K562 (cell line): ENCODE measurements around the gene RPP14. TPM values are rescaled to one million over a fixed set of nuclear protein-coding genes. Genes with fewer than 3 reads are reported as not detected.

Experiments used
- ATAC-seq: fragments of 200-7000 bp; cut with Tn5 transposase; 3 replicates; pipeline ENCODE4 v1.9.1; 2020; ENCODE audit warnings: moderate library complexity
- BruUV-seq: library from RNA; stranded (reverse); fragments of 400-500 nt; replicated peaks from 2 replicates; lab custom pipeline; 2021; lab: Mats Ljungman, UMichigan
- CTCF ChIA-PET: fragments of 300-600 bp; formaldehyde crosslinking; extraction: SDS; loops from one replicate; lab custom pipeline; 2021; ENCODE audit warnings: low intra/inter-chr PET ratio; lab: Yijun Ruan, JAX
- POLR2A ChIA-PET: fragments of 300-600, 350-650 bp; sonication (Branson Sonifier 250); formaldehyde crosslinking; extraction: SDS; loops from one replicate; lab custom pipeline; 2021; ENCODE audit warnings: antibody characterized with exemption, inconsistent platforms; lab: Yijun Ruan, JAX
- DNase-seq, 4 experiments: peaks; one replicate each; pipeline versions ENCODE4 v3.0.0 to v3.0.0-alpha.2; 2011 to 2018; ENCODE audit warnings: low spot score in 3 of 4, mixed read lengths in 3 of 4; ENCODE audit errors: extremely low read depth in 1 of 4
- FAIRE-seq: peaks from 2 replicates; lab custom pipeline; 2011; peaks lifted over from hg19 to GRCh38; lab: Jason Lieb, UNC
- H2AFZ ChIP-seq: 2 replicates; pipeline ENCODE4 v1.6.0; 2011; ENCODE audit warnings: low read depth, low read length, control low read depth, inconsistent platforms
- H3K27ac ChIP-seq: fragments of 200-600 bp; 3 replicates; pipeline ENCODE4 v1.8.0; 2011; ENCODE audit warnings: low read depth, mild to moderate bottlenecking, control low read depth, inconsistent platforms, low read length, moderate library complexity, mixed read lengths; ENCODE audit errors: extremely low read depth
- H3K27me3 ChIP-seq, 2 experiments: fragments of 300-600 bp in 1 of 2; 2 replicates in 1 of 2; 3 replicates in 1 of 2; pipeline versions ENCODE4 v1.6.0 to v1.8.0; 2011; ENCODE audit warnings: inconsistent platforms in 2 of 2, low read length in 2 of 2, mild to moderate bottlenecking in 1 of 2, mixed read lengths in 1 of 2, moderate library complexity in 1 of 2; ENCODE audit not compliant: control insufficient read depth in 2 of 2, insufficient read depth in 2 of 2
- H3K36me3 ChIP-seq: fragments of 300-600 bp; 3 replicates; pipeline ENCODE4 v1.8.0; 2011; ENCODE audit warnings: mild to moderate bottlenecking, low read length, inconsistent platforms; ENCODE audit not compliant: control insufficient read depth, insufficient read depth
- H3K4me1 ChIP-seq, 2 experiments: fragments of 200-600 bp in 1 of 2; replicated peaks in 1 of 2; 2 replicates in 1 of 2; 3 replicates in 1 of 2; pipeline versions ENCODE4 v1.5.1 to v1.8.0; 2011; ENCODE audit warnings: inconsistent platforms in 2 of 2, low read length in 2 of 2, mild to moderate bottlenecking in 1 of 2, mixed read lengths in 1 of 2, moderate library complexity in 1 of 2; ENCODE audit not compliant: control insufficient read depth in 2 of 2, insufficient read depth in 2 of 2
- H3K4me2 ChIP-seq: 2 replicates; pipeline ENCODE4 v1.6.1; 2011; ENCODE audit warnings: low read length, control low read depth, inconsistent platforms, mixed read lengths; ENCODE audit not compliant: insufficient read depth
- H3K4me3 ChIP-seq: fragments of 200-600 bp; sonication (generic), shearing (Covaris generic); 2 replicates; pipeline ENCODE4 v1.5.1; 2016; ENCODE audit warnings: control low read depth, inconsistent platforms
- H3K79me2 ChIP-seq: fragments of 200-600 bp; 3 replicates; pipeline ENCODE4 v1.8.0; 2011; ENCODE audit warnings: low read length, inconsistent platforms; ENCODE audit not compliant: control insufficient read depth, insufficient read depth
- H3K9ac ChIP-seq, 2 experiments: 2 replicates each; pipeline versions ENCODE4 v1.6.0 to v1.6.1; 2011; ENCODE audit warnings: low read depth in 2 of 2, low read length in 2 of 2, control low read depth in 1 of 2, inconsistent platforms in 1 of 2, mild to moderate bottlenecking in 1 of 2, mixed read lengths in 1 of 2; ENCODE audit not compliant: insufficient read depth in 1 of 2
- H3K9me1 ChIP-seq: one replicate; pipeline ENCODE4 v1.6.0; 2011; ENCODE audit warnings: inconsistent platforms, mild to moderate bottlenecking, low read length, moderate library complexity; ENCODE audit not compliant: control insufficient read depth, insufficient read depth
- H3K9me3 ChIP-seq: replicated peaks from 2 replicates; pipeline ENCODE4 v1.5.1; 2011; ENCODE audit warnings: low read depth, low read length, inconsistent platforms; ENCODE audit not compliant: control insufficient read depth, insufficient read depth
- H4K20me1 ChIP-seq: replicated peaks from 2 replicates; pipeline ENCODE4 v1.6.1; 2011; ENCODE audit warnings: low read length, inconsistent platforms, mixed read lengths; ENCODE audit not compliant: control insufficient read depth, insufficient read depth
- NFIX ChIP-seq: fragments of 250-450 bp; sonication (Bioruptor Pico); IDR thresholded peaks from 2 replicates; pipeline ENCODE4 v1.4.0; 2020; ENCODE audit warnings: low read depth, mild to moderate bottlenecking, moderate library complexity
- PATZ1 ChIP-seq: fragments of 250-450 bp; sonication (Bioruptor Pico); IDR thresholded peaks from 2 replicates; pipeline ENCODE4 v1.5.0; 2020; ENCODE audit warnings: mild to moderate bottlenecking, borderline replicate concordance
- RBM34 ChIP-seq: fragments of 200-400 bp; formaldehyde crosslinking; IDR thresholded peaks from 2 replicates; pipeline ENCODE4 v1.6.1; 2018; ENCODE audit warnings: low read length, borderline replicate concordance; ENCODE audit not compliant: insufficient read depth
- TEAD4 ChIP-seq, 2 experiments: sonication (generic) in 1 of 2; formaldehyde crosslinking in 1 of 2; IDR thresholded peaks; 2 replicates each; pipeline versions ENCODE4 v1.6.1 to v1.8.0; 2012 to 2022; ENCODE audit warnings: borderline replicate concordance in 1 of 2, inconsistent platforms in 1 of 2, low read length in 1 of 2, mild to moderate bottlenecking in 1 of 2, missing genetic modification reagents in 1 of 2
- WGBS: fragments of 100-300 bp; shearing (Covaris generic); methylation state at CpG from one replicate; pipeline ENCODE4 v1.1.6; 2016; ENCODE audit warnings: low coverage, mixed read lengths; ENCODE audit not compliant: insufficient coverage; ENCODE audit errors: missing lambda C conversion rate; 5-methylcytosine and 5-hydroxymethylcytosine counted together
- in situ Hi-C: fragments of 300-500 bp; cut with MboI; formaldehyde crosslinking; loops from 4 replicates; pipeline ENCODE4 v1.15.0; 2018; ENCODE audit warnings: inconsistent platforms, mixed read lengths
- intact Hi-C: fragments of 100-400 bp; cut with micrococcal nuclease; formaldehyde crosslinking; loops from 2 replicates; pipeline ENCODE4 v1.14.2; 2022
- polyA plus RNA-seq, 8 experiments: library from polyadenylated mRNA; depleted of rRNA in 4 of 8; stranded (reverse) in 5 of 8; unstranded in 3 of 8; fragments of >200 nt; fragmentation: Nextera tagmentation in 2 of 8; fragmentation: Illumina TruSeq in 1 of 8; extraction: Ambion mirVana in 2 of 8; extraction: Trizol in 1 of 8; gene quantifications; 2 replicates each; pipeline versions ENCODE4 v1.2.1 to v1.2.3, GENCODE V29; 2011 to 2014; ENCODE audit warnings: inconsistent platforms in 1 of 8, missing spikeins in 1 of 8
- total RNA-seq, 7 experiments: library from RNA; depleted of rRNA in 6 of 7; stranded (reverse); fragments of >200 nt in 6 of 7; fragmentation: Illumina TruSeq in 2 of 7; extraction: Trizol in 2 of 7; gene quantifications; 2 replicates each; pipeline versions ENCODE4 v1.2.1 to v1.2.3, GENCODE V29; 2011 to 2021; ENCODE audit warnings: low replicate concordance in 1 of 7
- TF ChIP-seq, protein P1 (sequence below): IDR thresholded peaks from 3 replicates; pipeline ENCODE4 v1.6.1; 2011; ENCODE audit warnings: borderline replicate concordance, mild to moderate bottlenecking, moderate library complexity; ENCODE audit not compliant: insufficient read length; ENCODE audit errors: extremely low read depth
- TF ChIP-seq, protein P2 (sequence below): sonication (generic); formaldehyde crosslinking; IDR thresholded peaks from 2 replicates; pipeline ENCODE4 v1.8.0; 2023; ENCODE audit warnings: mild to moderate bottlenecking, missing genetic modification reagents
- TF ChIP-seq, protein P3 (sequence below): sonication (generic); formaldehyde crosslinking; IDR thresholded peaks from 2 replicates; pipeline ENCODE4 v1.8.0; 2023; ENCODE audit warnings: missing genetic modification reagents, mild to moderate bottlenecking, borderline replicate concordance
- TF ChIP-seq, protein P4 (sequence below): sonication (generic); formaldehyde crosslinking; IDR thresholded peaks from 2 replicates; pipeline ENCODE4 v1.8.0; 2022; ENCODE audit warnings: mild to moderate bottlenecking, missing genetic modification reagents

Gene RPP14
- total and polyA plus RNA-seq, 9 of the 15 experiments (the other 6 are each of a cell fraction or from before 2014, with no cell fraction given): 13.5 to 20.8 (median 15.4) TPM

GRCh38 chr3:58358808-58359207 lies 52.8 kb downstream of the RPP14 start:
- no peaks in the 10 kb centered on the region for H3K36me3 ChIP-seq
- intact Hi-C loops: no loop called here
- no peaks in the 10 kb centered on the region for H4K20me1 ChIP-seq
- H3K79me2 ChIP-seq: no peaks in the 10 kb centered on the region
- in situ Hi-C loops: no loop called here
- H2AFZ ChIP-seq: no peak overlapping the region
- no peak overlapping the region for H3K4me3 ChIP-seq
- ChIA-PET CTCF (no interaction called here), POLR2A (no interaction called here)
- no TSS peak for BruUV-seq
- no peak overlapping the region for H3K27ac ChIP-seq
- H3K4me1 ChIP-seq: no peaks in the 10 kb centered on the region; a peak in 1 of 5 replicates
- no peak for DNase-seq
- no peak for ATAC-seq
- no peak overlapping the region for H3K9ac ChIP-seq
- FAIRE-seq: no peak
- no peaks in the 10 kb centered on the region for H3K27me3 ChIP-seq
- WGBS: 87% methylated on average over 4 of the region's 4 CpGs
- H3K9me1 ChIP-seq: no peaks in the 10 kb centered on the region
- no peaks in the 10 kb centered on the region for H3K9me3 ChIP-seq
- H3K4me2 ChIP-seq: no peak overlapping the region
- no peak for TF ChIP-seq NFIX (CRISPR knock-in tag)
- TF ChIP-seq, protein P1, sequence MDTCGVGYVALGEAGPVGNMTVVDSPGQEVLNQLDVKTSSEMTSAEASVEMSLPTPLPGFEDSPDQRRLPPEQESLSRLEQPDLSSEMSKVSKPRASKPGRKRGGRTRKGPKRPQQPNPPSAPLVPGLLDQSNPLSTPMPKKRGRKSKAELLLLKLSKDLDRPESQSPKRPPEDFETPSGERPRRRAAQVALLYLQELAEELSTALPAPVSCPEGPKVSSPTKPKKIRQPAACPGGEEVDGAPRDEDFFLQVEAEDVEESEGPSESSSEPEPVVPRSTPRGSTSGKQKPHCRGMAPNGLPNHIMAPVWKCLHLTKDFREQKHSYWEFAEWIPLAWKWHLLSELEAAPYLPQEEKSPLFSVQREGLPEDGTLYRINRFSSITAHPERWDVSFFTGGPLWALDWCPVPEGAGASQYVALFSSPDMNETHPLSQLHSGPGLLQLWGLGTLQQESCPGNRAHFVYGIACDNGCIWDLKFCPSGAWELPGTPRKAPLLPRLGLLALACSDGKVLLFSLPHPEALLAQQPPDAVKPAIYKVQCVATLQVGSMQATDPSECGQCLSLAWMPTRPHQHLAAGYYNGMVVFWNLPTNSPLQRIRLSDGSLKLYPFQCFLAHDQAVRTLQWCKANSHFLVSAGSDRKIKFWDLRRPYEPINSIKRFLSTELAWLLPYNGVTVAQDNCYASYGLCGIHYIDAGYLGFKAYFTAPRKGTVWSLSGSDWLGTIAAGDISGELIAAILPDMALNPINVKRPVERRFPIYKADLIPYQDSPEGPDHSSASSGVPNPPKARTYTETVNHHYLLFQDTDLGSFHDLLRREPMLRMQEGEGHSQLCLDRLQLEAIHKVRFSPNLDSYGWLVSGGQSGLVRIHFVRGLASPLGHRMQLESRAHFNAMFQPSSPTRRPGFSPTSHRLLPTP: no peak
- TF ChIP-seq RBM34: no peak
- TF ChIP-seq, protein P2, sequence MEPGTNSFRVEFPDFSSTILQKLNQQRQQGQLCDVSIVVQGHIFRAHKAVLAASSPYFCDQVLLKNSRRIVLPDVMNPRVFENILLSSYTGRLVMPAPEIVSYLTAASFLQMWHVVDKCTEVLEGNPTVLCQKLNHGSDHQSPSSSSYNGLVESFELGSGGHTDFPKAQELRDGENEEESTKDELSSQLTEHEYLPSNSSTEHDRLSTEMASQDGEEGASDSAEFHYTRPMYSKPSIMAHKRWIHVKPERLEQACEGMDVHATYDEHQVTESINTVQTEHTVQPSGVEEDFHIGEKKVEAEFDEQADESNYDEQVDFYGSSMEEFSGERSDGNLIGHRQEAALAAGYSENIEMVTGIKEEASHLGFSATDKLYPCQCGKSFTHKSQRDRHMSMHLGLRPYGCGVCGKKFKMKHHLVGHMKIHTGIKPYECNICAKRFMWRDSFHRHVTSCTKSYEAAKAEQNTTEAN (CRISPR knock-in tag): no peak
- TF ChIP-seq, protein P3, sequence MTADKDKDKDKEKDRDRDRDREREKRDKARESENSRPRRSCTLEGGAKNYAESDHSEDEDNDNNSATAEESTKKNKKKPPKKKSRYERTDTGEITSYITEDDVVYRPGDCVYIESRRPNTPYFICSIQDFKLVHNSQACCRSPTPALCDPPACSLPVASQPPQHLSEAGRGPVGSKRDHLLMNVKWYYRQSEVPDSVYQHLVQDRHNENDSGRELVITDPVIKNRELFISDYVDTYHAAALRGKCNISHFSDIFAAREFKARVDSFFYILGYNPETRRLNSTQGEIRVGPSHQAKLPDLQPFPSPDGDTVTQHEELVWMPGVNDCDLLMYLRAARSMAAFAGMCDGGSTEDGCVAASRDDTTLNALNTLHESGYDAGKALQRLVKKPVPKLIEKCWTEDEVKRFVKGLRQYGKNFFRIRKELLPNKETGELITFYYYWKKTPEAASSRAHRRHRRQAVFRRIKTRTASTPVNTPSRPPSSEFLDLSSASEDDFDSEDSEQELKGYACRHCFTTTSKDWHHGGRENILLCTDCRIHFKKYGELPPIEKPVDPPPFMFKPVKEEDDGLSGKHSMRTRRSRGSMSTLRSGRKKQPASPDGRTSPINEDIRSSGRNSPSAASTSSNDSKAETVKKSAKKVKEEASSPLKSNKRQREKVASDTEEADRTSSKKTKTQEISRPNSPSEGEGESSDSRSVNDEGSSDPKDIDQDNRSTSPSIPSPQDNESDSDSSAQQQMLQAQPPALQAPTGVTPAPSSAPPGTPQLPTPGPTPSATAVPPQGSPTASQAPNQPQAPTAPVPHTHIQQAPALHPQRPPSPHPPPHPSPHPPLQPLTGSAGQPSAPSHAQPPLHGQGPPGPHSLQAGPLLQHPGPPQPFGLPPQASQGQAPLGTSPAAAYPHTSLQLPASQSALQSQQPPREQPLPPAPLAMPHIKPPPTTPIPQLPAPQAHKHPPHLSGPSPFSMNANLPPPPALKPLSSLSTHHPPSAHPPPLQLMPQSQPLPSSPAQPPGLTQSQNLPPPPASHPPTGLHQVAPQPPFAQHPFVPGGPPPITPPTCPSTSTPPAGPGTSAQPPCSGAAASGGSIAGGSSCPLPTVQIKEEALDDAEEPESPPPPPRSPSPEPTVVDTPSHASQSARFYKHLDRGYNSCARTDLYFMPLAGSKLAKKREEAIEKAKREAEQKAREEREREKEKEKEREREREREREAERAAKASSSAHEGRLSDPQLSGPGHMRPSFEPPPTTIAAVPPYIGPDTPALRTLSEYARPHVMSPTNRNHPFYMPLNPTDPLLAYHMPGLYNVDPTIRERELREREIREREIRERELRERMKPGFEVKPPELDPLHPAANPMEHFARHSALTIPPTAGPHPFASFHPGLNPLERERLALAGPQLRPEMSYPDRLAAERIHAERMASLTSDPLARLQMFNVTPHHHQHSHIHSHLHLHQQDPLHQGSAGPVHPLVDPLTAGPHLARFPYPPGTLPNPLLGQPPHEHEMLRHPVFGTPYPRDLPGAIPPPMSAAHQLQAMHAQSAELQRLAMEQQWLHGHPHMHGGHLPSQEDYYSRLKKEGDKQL (CRISPR knock-in tag): no peak
- TF ChIP-seq, protein P4, sequence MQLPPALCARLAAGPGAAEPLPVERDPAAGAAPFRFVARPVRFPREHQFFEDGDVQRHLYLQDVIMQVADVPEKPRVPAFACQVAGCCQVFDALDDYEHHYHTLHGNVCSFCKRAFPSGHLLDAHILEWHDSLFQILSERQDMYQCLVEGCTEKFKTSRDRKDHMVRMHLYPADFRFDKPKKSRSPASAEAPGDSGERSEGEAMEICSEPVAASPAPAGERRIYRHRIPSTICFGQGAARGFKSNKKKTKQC (CRISPR knock-in tag): no peak
- no peak for TF ChIP-seq TEAD4 (IDR thresholded peaks at IDR 0.05; ENCODE audit: low read length)
- TF ChIP-seq TEAD4 (CRISPR knock-in tag; IDR thresholded peaks at IDR 0.05; ENCODE audit: borderline replicate concordance): no peak
- TF ChIP-seq PATZ1: no peak
